Neural cell (in vitro differentiated cells): ENCODE data around the gene EYS. TPM values are rescaled to one million over a fixed set of nuclear protein-coding genes. Genes with fewer than 3 reads are reported as not detected.

Experiments used
- H2AFZ ChIP-seq: fragments of 200-600, 300-800 bp; sonication (generic), shearing (Covaris generic); 2 replicates; pipeline ENCODE4 v1.6.0; 2014; ENCODE audit warnings: low read depth, mild to moderate bottlenecking, antibody characterized with exemption, low read length, moderate library complexity
- H3F3A ChIP-seq: fragments of 200-600 bp; shearing (Covaris generic); 2 replicates; pipeline ENCODE4 v1.6.1; 2016; ENCODE audit warnings: mild to moderate bottlenecking, moderate library complexity, mixed read lengths, antibody characterized with exemption, low read length; ENCODE audit not compliant: insufficient read depth, poor library complexity, severe bottlenecking
- H3K27ac ChIP-seq: fragments of 200-600, 300-800 bp; sonication (generic), shearing (Covaris generic); 2 replicates; pipeline ENCODE4 v1.5.1; 2014; ENCODE audit warnings: mild to moderate bottlenecking, low read length, moderate library complexity
- H3K27me3 ChIP-seq: fragments of 300-800, 200-600 bp; sonication (generic), shearing (Covaris generic); 2 replicates; pipeline ENCODE4 v1.6.0; 2014; ENCODE audit warnings: mild to moderate bottlenecking, low read depth, low read length, moderate library complexity; ENCODE audit not compliant: insufficient read depth
- H3K36me3 ChIP-seq: fragments of 300-800, 200-600 bp; sonication (generic), shearing (Covaris generic); 2 replicates; pipeline ENCODE4 v1.5.1; 2014; ENCODE audit warnings: mild to moderate bottlenecking, antibody characterized with exemption, low read length, moderate library complexity; ENCODE audit not compliant: insufficient read depth
- H3K4me2 ChIP-seq: fragments of 300-800, 200-600 bp; sonication (generic), shearing (Covaris generic); 2 replicates; pipeline ENCODE4 v1.6.0; 2014; ENCODE audit warnings: mild to moderate bottlenecking, low read length
- H3K4me3 ChIP-seq: fragments of 300-800, 200-600 bp; sonication (generic), shearing (Covaris generic); 2 replicates; pipeline ENCODE4 v1.5.1; 2014; ENCODE audit warnings: mild to moderate bottlenecking, low read length, moderate library complexity
- H3K79me2 ChIP-seq: fragments of 200-600 bp; shearing (Covaris generic); replicated peaks from 2 replicates; pipeline ENCODE4 v1.6.0; 2014; ENCODE audit warnings: mild to moderate bottlenecking, low read length, moderate library complexity; ENCODE audit not compliant: insufficient read depth
- H3K9ac ChIP-seq: fragments of 300-800, 200-600 bp; sonication (generic), shearing (Covaris generic); 2 replicates; pipeline ENCODE4 v1.6.1; 2016; ENCODE audit warnings: mild to moderate bottlenecking, low read length, mixed read lengths
- H3K9me2 ChIP-seq: fragments of 200-600 bp; shearing (Covaris generic); 2 replicates; pipeline ENCODE4 v1.6.1; 2016; ENCODE audit warnings: mild to moderate bottlenecking, low read length, mixed read lengths; ENCODE audit not compliant: insufficient read depth
- H3K9me3 ChIP-seq: fragments of 200-600, 300-800 bp; sonication (generic), shearing (Covaris generic); 2 replicates; pipeline ENCODE4 v1.6.1; 2016; ENCODE audit warnings: mild to moderate bottlenecking, mixed run types, low read length, moderate library complexity, mixed read lengths
- H4K20me1 ChIP-seq: fragments of 200-600 bp; shearing (Covaris generic); 2 replicates; pipeline ENCODE4 v1.6.1; 2016; ENCODE audit warnings: mild to moderate bottlenecking, mixed run types; ENCODE audit not compliant: insufficient read depth
- CTCF ChIP-seq: fragments of 450-650 bp; IDR thresholded peaks from 2 replicates; pipeline ENCODE4 v1.5.1; 2014; ENCODE audit warnings: antibody characterized with exemption, mild to moderate bottlenecking, moderate library complexity; ENCODE audit not compliant: poor library complexity, severe bottlenecking
- EP300 ChIP-seq: fragments of 450-650 bp; conservative IDR thresholded peaks from 2 replicates; pipeline ENCODE4 v1.6.1; 2014; ENCODE audit warnings: antibody characterized with exemption, mild to moderate bottlenecking, moderate library complexity; ENCODE audit not compliant: poor library complexity, severe bottlenecking
- EZH2 ChIP-seq: fragments of 200-600, 300-800 bp; shearing (Covaris generic), sonication (generic); IDR thresholded peaks from 2 replicates; pipeline ENCODE4 v1.6.1; 2014; ENCODE audit warnings: antibody characterized with exemption, low read length, borderline replicate concordance, mild to moderate bottlenecking; ENCODE audit not compliant: insufficient read depth, poor library complexity, severe bottlenecking
- MXI1 ChIP-seq: fragments of 450-650 bp; conservative IDR thresholded peaks from 2 replicates; pipeline ENCODE4 v1.6.1; 2014; ENCODE audit warnings: antibody characterized with exemption, mild to moderate bottlenecking; ENCODE audit not compliant: poor library complexity, severe bottlenecking
- POLR2AphosphoS5 ChIP-seq: IDR thresholded peaks from 2 replicates; pipeline ENCODE4 v1.6.1; 2012
- RAD21 ChIP-seq: fragments of 450-650 bp; conservative IDR thresholded peaks from 2 replicates; pipeline ENCODE4 v1.6.1; 2014; ENCODE audit warnings: antibody characterized with exemption, mild to moderate bottlenecking, moderate library complexity
- REST ChIP-seq: IDR thresholded peaks from 2 replicates; pipeline ENCODE4 v1.6.1; 2012; ENCODE audit warnings: borderline replicate concordance
- SMC3 ChIP-seq: fragments of 450-650 bp; conservative IDR thresholded peaks from 2 replicates; pipeline ENCODE4 v1.6.1; 2014; ENCODE audit warnings: antibody characterized with exemption, mild to moderate bottlenecking, moderate library complexity; ENCODE audit not compliant: poor library complexity
- TAF1 ChIP-seq: IDR thresholded peaks from 2 replicates; pipeline ENCODE4 v1.6.1; 2012; ENCODE audit warnings: low read depth
- polyA plus RNA-seq: library from polyadenylated mRNA; depleted of rRNA; stranded (reverse); fragments of >200 nt; gene quantifications from 2 replicates; pipeline ENCODE4 v1.2.3, GENCODE V29; 2014

The EYS gene
- polyA plus RNA-seq, 1 donor from 2014 or later: 0.38 TPM

GRCh38 chr6:64290867-64291266 lies 1416.2 kb downstream of the EYS start:
- Histone ChIP-seq H3K9me2 (no peaks in the 10 kb centered on the region), H3F3A (no peaks in the 10 kb centered on the region), H3K4me2 (no peak overlapping the region), H3K36me3 (no peaks in the 10 kb centered on the region), H3K4me3 (no peak overlapping the region), H4K20me1 (no peaks in the 10 kb centered on the region), H3K27me3 (no peaks in the 10 kb centered on the region), H2AFZ (no peak overlapping the region), H3K9me3 (no peaks in the 10 kb centered on the region), H3K79me2 (no peaks in the 10 kb centered on the region), H3K9ac (no peak overlapping the region), H3K27ac (no peak overlapping the region)
- TF ChIP-seq POLR2AphosphoS5 (no peak), EZH2 (no peak), EP300 (no peak), RAD21 (no peak), REST (no peak), TAF1 (no peak), SMC3 (no peak), CTCF (no peak), MXI1 (no peak)

- Histone ChIP-seq H3K79me2 (no peaks in the 10 kb centered on the region), H3K4me2 (no peak overlapping the region), H2AFZ (no peak overlapping the region), H3K4me3 (no peak overlapping the region), H3K36me3 (no peaks in the 10 kb centered on the region), H3F3A (no peaks in the 10 kb centered on the region), H3K9me3 (no peaks in the 10 kb centered on the region), H3K27me3 (no peaks in the 10 kb centered on the region), H3K9me2 (no peaks in the 10 kb centered on the region), H3K27ac (peak overlapping the region; percentile 14), H3K9ac (no peak overlapping the region), H4K20me1 (no peaks in the 10 kb centered on the region)
- TF ChIP-seq SMC3: no peak
- TF ChIP-seq EZH2: no peak
- no peak for TF ChIP-seq MXI1
- TF ChIP-seq CTCF: no peak
- no peak for TF ChIP-seq TAF1
- peak; percentile 71 for TF ChIP-seq EP300
- peak; percentile 58 for TF ChIP-seq POLR2AphosphoS5
- no peak for TF ChIP-seq RAD21
- no peak for TF ChIP-seq REST
These were observed 1417.1 kb downstream of the EYS start for GRCh38 chr6:64289931-64290330.
